Measurements from ENCODE around the gene ZPBP. TPM values are rescaled to one million over a fixed set of nuclear protein-coding genes. Genes with fewer than 3 reads are reported as not detected.
"Not testable (repeated sequence)": the region's sequence is repeated elsewhere in the genome, so short reads cannot be mapped to it uniquely, and the experiment has no call there.

The ZPBP gene
- polyA plus RNA-seq, 4 donors = 0.29 to 0.54 (median 0.48) TPM

GRCh38 chr7:50047716-50048115 lies 45.3 kb downstream of the ZPBP start:
- DNase-seq (ENCODE audit: low read depth in 4 of 4, low spot score in 2 of 4) = no peak

GRCh38 chr7:50041165-50041564 lies 51.9 kb downstream of the ZPBP start:
- DNase-seq (ENCODE audit: low read depth in 4 of 4, low spot score in 2 of 4) = not testable (repeated sequence)

GRCh38 chr7:50037086-50037485 lies 56.0 kb downstream of the ZPBP start:
- no peak for DNase-seq (ENCODE audit: low read depth in 4 of 4, low spot score in 2 of 4)

- DNase-seq (ENCODE audit: low read depth in 4 of 4, low spot score in 2 of 4) = no peak
These were observed 70.1 kb downstream of the ZPBP start for GRCh38 chr7:50022991-50023390.

GRCh38 chr7:50022451-50022850 lies 70.6 kb downstream of the ZPBP start:
- DNase-seq (ENCODE audit: low read depth in 4 of 4, low spot score in 2 of 4) = no peak

GRCh38 chr7:49995681-49996080 lies 97.4 kb downstream of the ZPBP start:
- DNase-seq (ENCODE audit: low read depth in 4 of 4, low spot score in 2 of 4) = no peak

GRCh38 chr7:49986191-49986590 lies 106.9 kb downstream of the ZPBP start:
- DNase-seq (ENCODE audit: low read depth in 4 of 4, low spot score in 2 of 4) = no peak

GRCh38 chr7:49980465-49980864 lies 112.6 kb downstream of the ZPBP start:
- no peak for DNase-seq (ENCODE audit: low read depth in 4 of 4, low spot score in 2 of 4)

GRCh38 chr7:49976238-49976637 lies 116.8 kb downstream of the ZPBP start:
- no peak for DNase-seq (ENCODE audit: low read depth in 4 of 4, low spot score in 2 of 4)

GRCh38 chr7:49974035-49974434 lies 119.0 kb downstream of the ZPBP start:
- no peak for DNase-seq (ENCODE audit: low read depth in 4 of 4, low spot score in 2 of 4)

GRCh38 chr7:49937608-49938007 lies 155.4 kb downstream of the ZPBP start:
- DNase-seq (ENCODE audit: low read depth in 4 of 4, low spot score in 2 of 4) = no peak

GRCh38 chr7:49931627-49932026 lies 161.4 kb downstream of the ZPBP start:
- DNase-seq (ENCODE audit: low read depth in 4 of 4, low spot score in 2 of 4) = no peak

GRCh38 chr7:49928787-49929186 lies 164.3 kb downstream of the ZPBP start:
- no peak for DNase-seq (ENCODE audit: low read depth in 4 of 4, low spot score in 2 of 4)

- no peak for DNase-seq (ENCODE audit: low read depth in 4 of 4, low spot score in 2 of 4)
These were observed 165.4 kb downstream of the ZPBP start for GRCh38 chr7:49927631-49928030.

- no peak for DNase-seq (ENCODE audit: low read depth in 4 of 4, low spot score in 2 of 4)
These were observed 166.3 kb downstream of the ZPBP start for GRCh38 chr7:49926720-49927119.

- DNase-seq (ENCODE audit: low read depth in 4 of 4, low spot score in 2 of 4) = no peak
These were observed 181.1 kb downstream of the ZPBP start for GRCh38 chr7:49911909-49912308.

GRCh38 chr7:49894543-49894942 lies 198.5 kb downstream of the ZPBP start:
- DNase-seq (ENCODE audit: low read depth in 4 of 4, low spot score in 2 of 4) = no peak

GRCh38 chr7:49893131-49893530 lies 199.9 kb downstream of the ZPBP start:
- no peak for DNase-seq (ENCODE audit: low read depth in 4 of 4, low spot score in 2 of 4)

GRCh38 chr7:49892481-49892880 lies 200.6 kb downstream of the ZPBP start:
- no peak for DNase-seq (ENCODE audit: low read depth in 4 of 4, low spot score in 2 of 4)
